ENCODE measurements around the gene CYFIP2.

CYFIP2 gene

GRCh38 chr5:157232706-157233105 is 33.2 kb upstream of the CYFIP2 start (continued):
- no peak for TF ChIP-seq ISL1 (CRISPR knock-in tag; IDR thresholded peaks at IDR 0.05)
- TF ChIP-seq TOX (CRISPR knock-in tag; IDR thresholded peaks at IDR 0.05; ENCODE audit: borderline replicate concordance), result no peak

- no peak for ATAC-seq
- no peak for TF ChIP-seq TSHZ2 (CRISPR knock-in tag; IDR thresholded peaks at IDR 0.05)
- TF ChIP-seq ZC3H10 (CRISPR knock-in tag; IDR thresholded peaks at IDR 0.05), result no peak
- TF ChIP-seq CREB5 (CRISPR knock-in tag; IDR thresholded peaks at IDR 0.05; ENCODE audit: low read depth), result no peak
- no peak for TF ChIP-seq TOX (CRISPR knock-in tag; IDR thresholded peaks at IDR 0.05; ENCODE audit: borderline replicate concordance)
- no peak for TF ChIP-seq BACH2 (CRISPR knock-in tag; IDR thresholded peaks at IDR 0.05; ENCODE audit: borderline replicate concordance)
- TF ChIP-seq ZFP3 (CRISPR knock-in tag; IDR thresholded peaks at IDR 0.05), result no peak
- TF ChIP-seq CSRNP3 (CRISPR knock-in tag; IDR thresholded peaks at IDR 0.05), result no peak
- no peak for TF ChIP-seq PATZ1 (CRISPR knock-in tag; IDR thresholded peaks at IDR 0.05; ENCODE audit: borderline replicate concordance)
- no peak for TF ChIP-seq TCF4 (CRISPR knock-in tag; IDR thresholded peaks at IDR 0.05; ENCODE audit: borderline replicate concordance)
- no peak for TF ChIP-seq ARNTL (CRISPR knock-in tag; IDR thresholded peaks at IDR 0.05; ENCODE audit: borderline replicate concordance, low read depth)
- TF ChIP-seq ZNF70 (CRISPR knock-in tag; IDR thresholded peaks at IDR 0.05), result no peak
- no peak for TF ChIP-seq RARB (CRISPR knock-in tag; IDR thresholded peaks at IDR 0.05)
- no peak for TF ChIP-seq SNAI2 (CRISPR knock-in tag; IDR thresholded peaks at IDR 0.05)
- TF ChIP-seq GLIS3 (CRISPR knock-in tag; IDR thresholded peaks at IDR 0.05), result no peak
- TF ChIP-seq ISL1 (CRISPR knock-in tag; IDR thresholded peaks at IDR 0.05), result no peak
- TF ChIP-seq CSDC2 (CRISPR knock-in tag; IDR thresholded peaks at IDR 0.05), result no peak
- TF ChIP-seq POU6F1 (CRISPR knock-in tag; IDR thresholded peaks at IDR 0.05; ENCODE audit: borderline replicate concordance, low read depth), result no peak
Observed at GRCh38 chr5:157233515-157233914, 32.4 kb upstream of the CYFIP2 start.

GRCh38 chr5:157236423-157236822 is 29.5 kb upstream of the CYFIP2 start:
- TF ChIP-seq POU6F1 (CRISPR knock-in tag; IDR thresholded peaks at IDR 0.05; ENCODE audit: borderline replicate concordance, low read depth) (no peak), CSDC2 (CRISPR knock-in tag; IDR thresholded peaks at IDR 0.05) (no peak), ZNF565 (CRISPR knock-in tag; conservative IDR thresholded peaks at IDR 0.05; ENCODE audit: low read depth) (no peak), BACH2 (CRISPR knock-in tag; IDR thresholded peaks at IDR 0.05; ENCODE audit: borderline replicate concordance) (no peak), OSR1 (CRISPR knock-in tag; IDR thresholded peaks at IDR 0.05) (no peak), SNAI2 (CRISPR knock-in tag; IDR thresholded peaks at IDR 0.05) (no peak), PPARA (CRISPR knock-in tag; IDR thresholded peaks at IDR 0.05; ENCODE audit: borderline replicate concordance) (no peak), TCF4 (CRISPR knock-in tag; IDR thresholded peaks at IDR 0.05; ENCODE audit: borderline replicate concordance) (no peak), ZC3H10 (CRISPR knock-in tag; IDR thresholded peaks at IDR 0.05) (no peak), ZFP30 (CRISPR knock-in tag; IDR thresholded peaks at IDR 0.05) (no peak)
- ATAC-seq, result no peak

All from SK-N-SH treated with all-trans-retinoic acid at 6 μM for 48 hours (cell line).